HFFc6 (cell line): Measurements from ENCODE around the gene MYO10. TPM values are rescaled to one million over a fixed set of nuclear protein-coding genes. Genes with fewer than 3 reads are reported as not detected.

ENCODE experiments used
- DNase-seq: peaks from one replicate; pipeline ENCODE4 v3.0.0-alpha.2; 2018
- H3K27ac Mint-ChIP-seq: 2 replicates; pipeline ENCODE4 v1.8.0; 2020; ENCODE audit warnings: mild to moderate bottlenecking, mixed read lengths
- H3K27me3 Mint-ChIP-seq: 2 replicates; pipeline ENCODE4 v1.8.0; 2021; ENCODE audit warnings: mild to moderate bottlenecking, moderate library complexity, mixed read lengths; ENCODE audit not compliant: insufficient read depth
- H3K36me3 Mint-ChIP-seq: 2 replicates; pipeline ENCODE4 v1.8.0; 2021; ENCODE audit warnings: low read depth, mixed read lengths
- H3K4me1 Mint-ChIP-seq: 2 replicates; pipeline ENCODE4 v1.8.0; 2020; ENCODE audit warnings: low read depth, mixed read lengths
- H3K4me3 Mint-ChIP-seq: 2 replicates; pipeline ENCODE4 v1.8.0; 2020; ENCODE audit warnings: mild to moderate bottlenecking, moderate library complexity, mixed read lengths
- H3K9me3 Mint-ChIP-seq: 2 replicates; pipeline ENCODE4 v1.8.0; 2020; ENCODE audit warnings: mild to moderate bottlenecking, mixed read lengths
- total RNA-seq, 6 experiments: library from RNA; stranded (reverse); fragmentation: NEBNext Ultra II Directional; extraction: Animal tissue kit (Norgen Biotek cat#: 25700); gene quantifications; 2 replicates in 1 of 6; 3 replicates in 5 of 6; pipeline ENCODE4 v1.2.3, GENCODE V29; 2021
- TF ChIP-seq, protein P1 (sequence below): fragments of 200-600 bp; sonication (generic); IDR thresholded peaks from 2 replicates; pipeline ENCODE4 v1.5.0; 2021; ENCODE audit warnings: antibody characterized with exemption, mild to moderate bottlenecking

The MYO10 gene
- total RNA-seq, 6 experiments from 2014 or later = 99.4 to 142 (median 129) TPM

DNA sequence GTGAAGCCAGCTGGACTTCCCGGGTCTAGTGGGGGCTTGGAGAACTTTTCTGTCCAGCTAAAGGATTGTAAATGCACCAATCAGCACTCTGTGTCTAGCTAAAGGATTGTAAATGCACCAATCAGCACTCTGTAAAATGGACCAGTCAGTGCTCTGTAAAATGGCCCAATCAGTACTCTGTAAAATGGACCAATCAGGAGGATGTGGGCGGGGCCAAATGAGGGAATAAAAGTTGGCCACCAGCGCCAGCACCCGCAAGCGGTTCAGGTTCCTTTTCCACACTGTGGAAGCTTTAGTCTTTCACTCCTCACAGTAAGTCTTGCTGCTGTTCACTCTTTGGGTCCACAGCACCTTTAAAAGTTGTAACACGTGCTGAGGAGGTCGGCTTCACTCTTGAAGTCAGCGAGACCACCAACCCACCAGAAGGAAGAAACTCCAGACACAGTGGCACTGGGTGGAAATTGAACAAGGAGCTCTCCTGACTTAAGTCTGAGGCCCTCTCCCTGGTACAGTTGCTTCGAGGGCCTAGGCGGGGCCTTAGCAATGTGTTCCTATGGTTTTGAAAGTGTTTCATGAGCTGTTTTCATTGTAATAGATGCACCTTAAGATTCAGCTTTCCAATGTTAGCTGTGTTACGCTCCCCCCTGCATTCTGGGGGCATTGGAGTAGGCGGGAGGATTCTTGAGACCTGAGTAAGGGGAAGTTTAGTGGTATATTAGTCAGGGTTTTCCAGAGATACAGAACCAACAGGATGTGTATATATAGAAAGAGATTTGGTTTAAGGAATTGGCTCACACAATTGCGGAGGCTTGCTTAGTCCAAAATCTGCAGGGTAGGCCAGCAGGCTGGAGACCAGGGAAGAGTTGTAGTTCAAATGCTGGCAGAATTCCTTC lies 21.5 kb upstream of the MYO10 start:
- peaks cover 30% of the 10 kb centered on the region for H3K4me1 Mint-ChIP-seq
- H3K36me3 Mint-ChIP-seq = peaks cover 5% of the 10 kb centered on the region
- no peak overlapping the region for H3K4me3 Mint-ChIP-seq
- no peaks in the 10 kb centered on the region; the same call in 1 of the 2 replicates for H3K9me3 Mint-ChIP-seq
- DNase-seq = peak; percentile 94
- TF ChIP-seq, protein P1, sequence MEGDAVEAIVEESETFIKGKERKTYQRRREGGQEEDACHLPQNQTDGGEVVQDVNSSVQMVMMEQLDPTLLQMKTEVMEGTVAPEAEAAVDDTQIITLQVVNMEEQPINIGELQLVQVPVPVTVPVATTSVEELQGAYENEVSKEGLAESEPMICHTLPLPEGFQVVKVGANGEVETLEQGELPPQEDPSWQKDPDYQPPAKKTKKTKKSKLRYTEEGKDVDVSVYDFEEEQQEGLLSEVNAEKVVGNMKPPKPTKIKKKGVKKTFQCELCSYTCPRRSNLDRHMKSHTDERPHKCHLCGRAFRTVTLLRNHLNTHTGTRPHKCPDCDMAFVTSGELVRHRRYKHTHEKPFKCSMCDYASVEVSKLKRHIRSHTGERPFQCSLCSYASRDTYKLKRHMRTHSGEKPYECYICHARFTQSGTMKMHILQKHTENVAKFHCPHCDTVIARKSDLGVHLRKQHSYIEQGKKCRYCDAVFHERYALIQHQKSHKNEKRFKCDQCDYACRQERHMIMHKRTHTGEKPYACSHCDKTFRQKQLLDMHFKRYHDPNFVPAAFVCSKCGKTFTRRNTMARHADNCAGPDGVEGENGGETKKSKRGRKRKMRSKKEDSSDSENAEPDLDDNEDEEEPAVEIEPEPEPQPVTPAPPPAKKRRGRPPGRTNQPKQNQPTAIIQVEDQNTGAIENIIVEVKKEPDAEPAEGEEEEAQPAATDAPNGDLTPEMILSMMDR = no peak
- H3K27me3 Mint-ChIP-seq = peaks cover 8% of the 10 kb centered on the region
- peak overlapping the region; percentile 92 for H3K27ac Mint-ChIP-seq

DNA sequence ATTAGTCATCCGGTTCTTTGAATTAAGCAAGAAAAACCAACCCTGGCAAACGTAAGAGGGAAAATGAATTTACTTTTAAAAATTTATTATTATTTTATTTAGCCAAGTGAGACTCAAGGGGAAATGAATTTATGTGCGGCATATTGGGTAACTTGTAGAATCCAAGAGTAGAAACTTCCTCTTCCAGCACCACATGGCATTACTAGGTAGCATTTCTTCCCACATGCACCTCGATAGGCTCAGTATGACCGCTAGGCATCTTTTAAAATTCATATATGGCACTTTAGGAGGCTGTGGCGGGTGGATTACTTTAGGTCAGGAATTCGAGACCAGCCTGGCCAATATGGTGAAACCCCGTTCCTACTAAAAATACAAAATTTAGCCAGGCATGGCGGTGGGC lies 17.6 kb upstream of the MYO10 start:
- peaks cover 30% of the 10 kb centered on the region for H3K4me1 Mint-ChIP-seq
- peaks cover 5% of the 10 kb centered on the region for H3K36me3 Mint-ChIP-seq
- no peak overlapping the region for H3K27ac Mint-ChIP-seq
- TF ChIP-seq, protein P1 = no peak
- peaks cover 8% of the 10 kb centered on the region for H3K27me3 Mint-ChIP-seq
- H3K9me3 Mint-ChIP-seq = no peaks in the 10 kb centered on the region; the same call in 1 of the 2 replicates
- no peak overlapping the region for H3K4me3 Mint-ChIP-seq
- no peak for DNase-seq

DNA sequence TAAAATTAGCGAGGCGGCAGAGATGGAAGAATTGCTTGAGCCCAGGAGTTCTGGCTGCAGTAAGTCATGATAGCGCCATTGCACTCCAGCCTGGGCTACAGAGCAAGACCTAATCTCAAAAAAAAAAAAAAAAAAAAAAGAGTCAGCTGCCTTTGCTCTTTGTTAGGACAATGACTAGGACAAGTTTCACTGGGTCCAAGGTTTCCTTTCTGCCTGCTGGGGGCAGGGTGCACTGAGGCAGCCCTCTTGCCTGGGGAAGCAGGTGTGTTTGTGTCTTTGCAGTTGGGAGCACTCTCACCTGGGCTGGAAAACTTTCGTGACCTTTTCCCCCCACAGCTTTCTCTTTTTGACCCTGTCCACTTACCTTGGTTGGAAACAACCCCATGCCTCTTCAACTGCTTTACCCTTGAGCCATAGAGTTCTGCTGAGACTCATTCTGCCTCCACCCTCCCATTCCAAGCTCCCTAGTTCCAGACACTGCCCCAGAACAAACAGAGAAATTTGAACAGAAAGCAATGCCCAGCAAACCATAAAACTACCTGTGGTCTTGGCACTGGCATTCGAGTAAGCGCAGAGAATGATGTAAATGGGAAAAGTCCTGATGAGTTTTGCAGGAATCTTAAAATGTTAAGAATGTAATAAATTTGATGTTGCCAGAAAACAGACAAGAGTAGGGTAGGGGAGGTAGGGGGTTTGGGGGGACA lies 17.0 kb upstream of the MYO10 start:
- no peak overlapping the region for H3K27ac Mint-ChIP-seq
- H3K4me3 Mint-ChIP-seq = no peak overlapping the region
- DNase-seq = no peak
- TF ChIP-seq, protein P1 = no peak
- peaks cover 8% of the 10 kb centered on the region for H3K27me3 Mint-ChIP-seq
- peaks cover 10% of the 10 kb centered on the region for H3K36me3 Mint-ChIP-seq
- H3K9me3 Mint-ChIP-seq = no peaks in the 10 kb centered on the region; the same call in 1 of the 2 replicates
- H3K4me1 Mint-ChIP-seq = peaks cover 28% of the 10 kb centered on the region

DNA sequence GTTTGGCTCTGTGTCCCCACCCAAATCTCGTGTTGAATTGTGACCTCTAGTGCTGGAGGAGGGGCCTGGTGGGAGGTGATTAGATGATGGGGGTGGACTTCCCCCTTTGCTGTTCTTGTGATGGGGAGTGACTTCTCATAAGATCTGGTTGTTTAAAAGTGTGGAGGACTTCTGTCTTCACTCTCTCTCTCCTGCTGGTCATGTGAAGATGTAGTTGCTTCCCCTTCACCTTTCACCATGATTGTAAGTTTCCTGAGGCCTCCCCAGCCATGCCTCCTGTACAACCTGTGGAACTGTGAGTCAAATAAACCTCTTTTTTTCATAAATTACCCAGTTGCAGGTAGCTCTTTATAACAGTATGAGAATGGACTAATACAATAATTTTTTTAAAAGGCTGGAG lies 10.6 kb upstream of the MYO10 start:
- H3K4me1 Mint-ChIP-seq = no peaks in the 10 kb centered on the region
- no peak overlapping the region for H3K27ac Mint-ChIP-seq
- TF ChIP-seq, protein P1 = no peak
- H3K4me3 Mint-ChIP-seq = no peak overlapping the region
- peaks cover 11% of the 10 kb centered on the region for H3K9me3 Mint-ChIP-seq
- peaks cover 20% of the 10 kb centered on the region for H3K36me3 Mint-ChIP-seq
- DNase-seq = no peak
- no peaks in the 10 kb centered on the region for H3K27me3 Mint-ChIP-seq

DNA sequence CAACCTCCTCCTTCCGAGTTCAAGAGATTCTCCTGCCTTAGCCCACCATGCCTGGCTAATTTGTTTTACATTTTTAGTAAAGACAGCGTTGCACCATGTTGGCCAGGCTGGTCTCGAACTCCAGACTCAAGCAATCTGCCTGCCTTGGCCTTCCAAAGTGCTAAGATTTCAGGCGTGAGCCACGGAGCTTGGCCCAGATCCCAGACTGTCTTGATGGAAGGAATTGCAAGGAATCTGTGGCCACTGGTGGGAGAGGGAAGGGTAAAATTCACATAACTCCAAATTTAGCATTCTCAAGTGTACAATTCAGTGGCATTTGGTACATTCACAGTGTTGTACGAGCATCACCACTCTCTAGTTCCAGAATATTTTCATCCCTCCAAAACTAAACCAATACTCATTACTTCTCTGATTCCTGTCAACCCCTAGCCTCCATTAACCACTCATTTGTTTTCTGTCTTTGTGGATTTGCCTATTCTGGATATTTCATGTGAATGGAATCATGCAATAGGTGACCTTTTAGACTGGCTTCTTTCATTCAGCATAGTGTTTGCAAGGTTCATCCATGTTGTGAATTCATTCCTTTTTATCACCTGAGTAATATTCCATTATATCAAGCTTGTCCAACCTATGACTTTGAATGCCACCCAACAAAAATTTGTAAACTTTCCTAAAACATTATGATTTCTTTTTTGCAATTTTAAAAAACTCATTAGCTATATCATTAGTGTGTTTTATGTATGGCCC lies 8.9 kb upstream of the MYO10 start:
- H3K4me1 Mint-ChIP-seq = peaks cover 6% of the 10 kb centered on the region; the same call in 1 of the 2 replicates
- no peak overlapping the region for H3K4me3 Mint-ChIP-seq
- H3K27me3 Mint-ChIP-seq = no peaks in the 10 kb centered on the region
- H3K9me3 Mint-ChIP-seq = peaks cover 11% of the 10 kb centered on the region
- H3K36me3 Mint-ChIP-seq = peaks cover 20% of the 10 kb centered on the region
- DNase-seq = no peak
- H3K27ac Mint-ChIP-seq = no peak overlapping the region
- TF ChIP-seq, protein P1 = no peak
